HL-60 (cell line): ENCODE data around the gene IGSF23.
"Not testable (repeated sequence)": the region's sequence is repeated elsewhere in the genome, so short reads cannot be mapped to it uniquely, and the experiment has no call there.

ENCODE experiments used
- DNase-seq, 2 experiments: peaks; one replicate each; pipeline ENCODE4 v3.0.0-alpha.2; 2010 to 2020; ENCODE audit warnings: low read depth in 1 of 2, low spot score in 1 of 2
- H3K27ac ChIP-seq: fragments of 250-450 bp; sonication (Bioruptor Pico); replicated peaks from 2 replicates; pipeline ENCODE4 v1.5.1; 2020; ENCODE audit warnings: mild to moderate bottlenecking, moderate library complexity
- H3K27me3 ChIP-seq: fragments of 250-450 bp; sonication (Bioruptor Pico); 2 replicates; pipeline ENCODE4 v1.5.1; 2021; ENCODE audit warnings: mild to moderate bottlenecking, moderate library complexity; ENCODE audit not compliant: insufficient read depth, poor library complexity, severe bottlenecking
- H3K4me3 ChIP-seq: replicated peaks from 2 replicates; pipeline ENCODE4 v1.5.1; 2011; ENCODE audit warnings: mild to moderate bottlenecking, control low read depth, low read length; ENCODE audit not compliant: insufficient read depth
- CTCF ChIP-seq: IDR thresholded peaks from one replicate; pipeline ENCODE4 v1.5.1; 2011; ENCODE audit warnings: low read length, control low read depth, inconsistent platforms; ENCODE audit not compliant: insufficient read depth
- GABPA ChIP-seq: IDR thresholded peaks from 2 replicates; pipeline ENCODE4 v1.6.1; 2012; ENCODE audit warnings: low read depth
- POLR2AphosphoS5 ChIP-seq: IDR thresholded peaks from 2 replicates; pipeline ENCODE4 v1.6.1; 2012; ENCODE audit warnings: low read depth
- SPI1 ChIP-seq: IDR thresholded peaks from 2 replicates; pipeline ENCODE4 v1.6.1; 2012; ENCODE audit warnings: low read depth, mild to moderate bottlenecking, borderline replicate concordance
- TF ChIP-seq, protein P1 (sequence below): IDR thresholded peaks from 2 replicates; pipeline ENCODE4 v1.6.1; 2012; ENCODE audit warnings: low read depth; ENCODE audit not compliant: insufficient replicate concordance

Gene IGSF23

DNA sequence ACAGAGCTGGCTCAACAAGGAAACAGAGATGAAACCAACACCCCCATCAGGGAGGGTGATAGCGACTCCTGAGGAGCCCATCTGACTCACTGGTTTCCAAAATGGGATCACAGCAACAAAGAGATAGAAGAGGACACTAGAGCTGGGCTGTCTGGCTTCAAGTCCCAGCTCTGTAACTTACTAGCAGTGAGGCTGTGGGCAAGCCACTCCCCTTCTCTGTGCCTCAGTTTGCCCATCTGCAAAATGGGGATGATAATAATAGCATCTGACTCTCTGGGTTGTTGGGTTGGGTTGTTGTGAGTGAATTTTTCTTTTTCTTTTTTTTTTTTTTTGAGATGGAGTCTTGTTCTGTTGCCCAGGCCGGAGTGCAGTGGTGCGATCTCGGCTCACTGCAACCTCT, 14.3 kb downstream of the IGSF23 start:
- H3K27ac ChIP-seq, result no peak overlapping the region
- DNase-seq, result no peak

DNA sequence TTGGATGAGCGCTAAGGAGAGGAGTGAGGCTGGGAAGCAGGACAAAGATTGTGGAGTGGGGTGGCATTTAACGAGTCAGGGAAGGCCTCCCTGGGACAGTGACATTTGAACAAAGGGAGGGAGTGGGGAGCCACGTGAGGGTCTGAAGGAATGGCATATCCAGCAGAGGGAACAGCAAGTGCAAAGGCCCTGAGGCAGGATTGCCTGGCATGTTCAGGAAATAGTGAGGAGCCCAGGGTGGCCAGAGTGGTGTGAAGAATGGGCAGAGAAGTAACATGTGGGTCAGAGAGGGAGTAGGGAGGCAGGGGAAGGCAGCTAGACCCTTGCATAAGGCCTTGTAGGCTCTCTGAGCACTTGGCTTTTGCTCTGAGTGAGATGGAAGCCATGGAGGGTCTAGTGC, 15.4 kb downstream of the IGSF23 start:
- Histone ChIP-seq H3K27ac (no peak overlapping the region), H3K27me3 (no peaks in the 10 kb centered on the region), H3K4me3 (no peak overlapping the region)
- TF ChIP-seq, protein P1, sequence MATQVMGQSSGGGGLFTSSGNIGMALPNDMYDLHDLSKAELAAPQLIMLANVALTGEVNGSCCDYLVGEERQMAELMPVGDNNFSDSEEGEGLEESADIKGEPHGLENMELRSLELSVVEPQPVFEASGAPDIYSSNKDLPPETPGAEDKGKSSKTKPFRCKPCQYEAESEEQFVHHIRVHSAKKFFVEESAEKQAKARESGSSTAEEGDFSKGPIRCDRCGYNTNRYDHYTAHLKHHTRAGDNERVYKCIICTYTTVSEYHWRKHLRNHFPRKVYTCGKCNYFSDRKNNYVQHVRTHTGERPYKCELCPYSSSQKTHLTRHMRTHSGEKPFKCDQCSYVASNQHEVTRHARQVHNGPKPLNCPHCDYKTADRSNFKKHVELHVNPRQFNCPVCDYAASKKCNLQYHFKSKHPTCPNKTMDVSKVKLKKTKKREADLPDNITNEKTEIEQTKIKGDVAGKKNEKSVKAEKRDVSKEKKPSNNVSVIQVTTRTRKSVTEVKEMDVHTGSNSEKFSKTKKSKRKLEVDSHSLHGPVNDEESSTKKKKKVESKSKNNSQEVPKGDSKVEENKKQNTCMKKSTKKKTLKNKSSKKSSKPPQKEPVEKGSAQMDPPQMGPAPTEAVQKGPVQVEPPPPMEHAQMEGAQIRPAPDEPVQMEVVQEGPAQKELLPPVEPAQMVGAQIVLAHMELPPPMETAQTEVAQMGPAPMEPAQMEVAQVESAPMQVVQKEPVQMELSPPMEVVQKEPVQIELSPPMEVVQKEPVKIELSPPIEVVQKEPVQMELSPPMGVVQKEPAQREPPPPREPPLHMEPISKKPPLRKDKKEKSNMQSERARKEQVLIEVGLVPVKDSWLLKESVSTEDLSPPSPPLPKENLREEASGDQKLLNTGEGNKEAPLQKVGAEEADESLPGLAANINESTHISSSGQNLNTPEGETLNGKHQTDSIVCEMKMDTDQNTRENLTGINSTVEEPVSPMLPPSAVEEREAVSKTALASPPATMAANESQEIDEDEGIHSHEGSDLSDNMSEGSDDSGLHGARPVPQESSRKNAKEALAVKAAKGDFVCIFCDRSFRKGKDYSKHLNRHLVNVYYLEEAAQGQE, result no peak
- TF ChIP-seq GABPA (no peak), CTCF (no peak), POLR2AphosphoS5 (no peak), SPI1 (no peak)
- DNase-seq, result no peak

More for the DNA sequence above, 14.3 kb downstream of the IGSF23 start:
- TF ChIP-seq POLR2AphosphoS5 (no peak), CTCF (no peak), GABPA (no peak), SPI1 (no peak)
- TF ChIP-seq, protein P1, result no peak
- Histone ChIP-seq H3K4me3 (no peak overlapping the region), H3K27me3 (no peaks in the 10 kb centered on the region)

GRCh38 chr19:44631611-44632010, 18.2 kb downstream of the IGSF23 start:
- H3K27me3 ChIP-seq, DNase-seq, H3K4me3 ChIP-seq, H3K27ac ChIP-seq: not testable (repeated sequence)

DNA sequence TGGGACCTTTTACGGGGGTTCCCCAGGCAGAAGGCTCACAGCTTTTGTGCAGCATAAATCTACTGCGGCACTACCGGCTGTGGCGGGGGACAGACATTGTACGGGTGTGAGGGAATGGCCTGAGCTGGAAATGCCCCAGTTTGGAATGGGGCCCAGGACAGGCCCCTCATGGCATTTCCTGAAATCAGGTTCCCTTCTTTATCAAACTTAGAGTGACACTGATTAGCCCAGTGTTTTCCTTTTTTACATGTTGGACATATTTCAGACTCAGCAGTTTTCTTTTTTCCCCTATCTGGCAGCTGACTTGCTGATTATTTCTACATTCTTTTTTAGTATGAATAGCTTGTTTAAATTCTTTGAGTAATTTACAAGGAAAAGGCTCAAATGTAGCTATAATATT, 20.7 kb downstream of the IGSF23 start:
- not testable (repeated sequence) for DNase-seq, H3K4me3 ChIP-seq, H3K27ac ChIP-seq, H3K27me3 ChIP-seq

- no peaks in the 10 kb centered on the region for H3K27me3 ChIP-seq
- no peak for DNase-seq
- H3K27ac ChIP-seq, result no peak overlapping the region
- TF ChIP-seq, protein P1, result no peak
- TF ChIP-seq POLR2AphosphoS5 (no peak), SPI1 (no peak), GABPA (no peak)
- H3K4me3 ChIP-seq, result no peak overlapping the region
These were observed 21.4 kb downstream of the IGSF23 start for GRCh38 chr19:44634785-44635184.
